Neural crest cell (in vitro differentiated cells): ENCODE measurements around the gene ATP2A2. TPM values are rescaled to one million over a fixed set of nuclear protein-coding genes. Genes with fewer than 3 reads are reported as not detected.
"Not testable (repeated sequence)": the region's sequence is repeated elsewhere in the genome, so short reads cannot be mapped to it uniquely, and the experiment has no call there.

Experiments used
- DNase-seq: peaks from one replicate; pipeline ENCODE4 v3.0.0; 2021; ENCODE audit warnings: low read depth, mixed read lengths, low spot score
- H3K27ac Mint-ChIP-seq: one replicate; pipeline ENCODE4 v1.8.0; 2021; ENCODE audit warnings: mild to moderate bottlenecking, mixed read lengths; ENCODE audit not compliant: unreplicated experiment
- H3K27me3 Mint-ChIP-seq: 2 replicates; pipeline ENCODE4 v1.8.0; 2021; ENCODE audit warnings: low read depth, mild to moderate bottlenecking, mixed read lengths
- H3K36me3 Mint-ChIP-seq: 2 replicates; pipeline ENCODE4 v1.8.0; 2021; ENCODE audit warnings: low read depth, mild to moderate bottlenecking, mixed read lengths
- H3K4me1 Mint-ChIP-seq: 2 replicates; pipeline ENCODE4 v1.8.0; 2021; ENCODE audit warnings: mixed read lengths
- H3K4me3 Mint-ChIP-seq: one replicate; pipeline ENCODE4 v1.8.0; 2021; ENCODE audit warnings: mild to moderate bottlenecking, mixed read lengths
- H3K9me3 Mint-ChIP-seq: 2 replicates; pipeline ENCODE4 v1.8.0; 2021; ENCODE audit warnings: mixed read lengths
- total RNA-seq: library from RNA; stranded (reverse); gene quantifications from 2 replicates; pipeline ENCODE4 v1.2.1, GENCODE V29; 2021
- TF ChIP-seq, protein P1 (sequence below): fragments of 200-600 bp; sonication (generic); conservative IDR thresholded peaks from 2 replicates; pipeline ENCODE4 v1.5.0; 2021; ENCODE audit warnings: antibody characterized with exemption, mild to moderate bottlenecking

The ATP2A2 gene
- total RNA-seq, 1 donor from 2014 or later, result 242 TPM

DNA sequence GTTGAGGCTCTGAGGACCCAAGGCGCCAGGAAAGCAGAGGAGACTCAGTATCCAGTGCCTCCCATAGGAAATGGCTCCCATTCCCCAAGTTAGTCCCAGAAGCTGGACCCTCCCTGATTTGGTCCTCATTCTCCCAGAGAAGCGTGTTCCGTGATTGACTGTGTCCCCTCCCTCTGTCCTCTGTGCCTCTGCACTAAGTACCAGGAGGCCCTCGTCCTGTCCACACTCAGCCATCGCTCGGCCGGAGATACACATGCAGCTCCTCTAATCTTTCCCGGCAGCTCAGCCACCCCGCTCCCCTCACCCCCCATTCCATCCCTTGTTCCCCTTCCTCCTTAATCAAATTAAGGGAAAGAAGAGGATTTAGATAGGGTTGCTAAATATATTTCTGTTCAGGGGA is 28.3 kb upstream of the ATP2A2 start:
- no peak overlapping the region for H3K27ac Mint-ChIP-seq
- TF ChIP-seq, protein P1, sequence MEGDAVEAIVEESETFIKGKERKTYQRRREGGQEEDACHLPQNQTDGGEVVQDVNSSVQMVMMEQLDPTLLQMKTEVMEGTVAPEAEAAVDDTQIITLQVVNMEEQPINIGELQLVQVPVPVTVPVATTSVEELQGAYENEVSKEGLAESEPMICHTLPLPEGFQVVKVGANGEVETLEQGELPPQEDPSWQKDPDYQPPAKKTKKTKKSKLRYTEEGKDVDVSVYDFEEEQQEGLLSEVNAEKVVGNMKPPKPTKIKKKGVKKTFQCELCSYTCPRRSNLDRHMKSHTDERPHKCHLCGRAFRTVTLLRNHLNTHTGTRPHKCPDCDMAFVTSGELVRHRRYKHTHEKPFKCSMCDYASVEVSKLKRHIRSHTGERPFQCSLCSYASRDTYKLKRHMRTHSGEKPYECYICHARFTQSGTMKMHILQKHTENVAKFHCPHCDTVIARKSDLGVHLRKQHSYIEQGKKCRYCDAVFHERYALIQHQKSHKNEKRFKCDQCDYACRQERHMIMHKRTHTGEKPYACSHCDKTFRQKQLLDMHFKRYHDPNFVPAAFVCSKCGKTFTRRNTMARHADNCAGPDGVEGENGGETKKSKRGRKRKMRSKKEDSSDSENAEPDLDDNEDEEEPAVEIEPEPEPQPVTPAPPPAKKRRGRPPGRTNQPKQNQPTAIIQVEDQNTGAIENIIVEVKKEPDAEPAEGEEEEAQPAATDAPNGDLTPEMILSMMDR, result no peak
- no peaks in the 10 kb centered on the region for H3K9me3 Mint-ChIP-seq
- no peak for DNase-seq
- peaks cover 8% of the 10 kb centered on the region for H3K4me1 Mint-ChIP-seq
- no peaks in the 10 kb centered on the region for H3K36me3 Mint-ChIP-seq
- no peak overlapping the region for H3K4me3 Mint-ChIP-seq
- no peaks in the 10 kb centered on the region for H3K27me3 Mint-ChIP-seq

DNA sequence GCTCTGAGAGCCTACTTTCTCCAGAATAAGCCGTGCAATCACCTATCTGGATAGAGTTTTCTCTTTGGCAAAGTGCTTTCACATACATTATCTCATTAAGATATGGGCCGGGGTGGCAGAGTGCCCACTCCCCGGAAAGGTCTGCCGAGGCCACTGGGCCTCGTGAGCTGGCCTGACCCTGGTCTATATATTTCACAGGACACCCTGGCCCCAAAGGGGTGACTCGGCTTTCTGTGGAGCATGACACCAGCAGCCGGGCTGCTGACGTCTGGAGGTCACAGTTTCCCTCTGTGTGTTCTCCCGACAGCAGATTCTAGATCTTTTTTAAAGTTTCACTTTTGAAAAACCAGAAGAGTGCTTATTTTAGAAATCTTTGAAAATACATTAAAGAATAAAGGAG is 27.9 kb upstream of the ATP2A2 start:
- Mint-ChIP-seq H3K4me3 (no peak overlapping the region), H3K27ac (peak overlapping the region; percentile 81), H3K36me3 (no peaks in the 10 kb centered on the region), H3K27me3 (no peaks in the 10 kb centered on the region), H3K4me1 (peaks cover 8% of the 10 kb centered on the region), H3K9me3 (no peaks in the 10 kb centered on the region)
- TF ChIP-seq, protein P1, result no peak
- no peak for DNase-seq

- TF ChIP-seq, protein P1, result no peak
- no peak overlapping the region for H3K27ac Mint-ChIP-seq
- no peak for DNase-seq
These were observed 26.0 kb upstream of the ATP2A2 start for GRCh38 chr12:110254971-110255540.

GRCh38 chr12:110255890-110256456 is 25.1 kb upstream of the ATP2A2 start:
- not testable (repeated sequence) for DNase-seq, H3K27ac Mint-ChIP-seq, H3K4me3 Mint-ChIP-seq, H3K36me3 Mint-ChIP-seq, H3K9me3 Mint-ChIP-seq, H3K27me3 Mint-ChIP-seq, H3K4me1 Mint-ChIP-seq

More at GRCh38 chr12:110254971-110255540, 26.0 kb upstream of the ATP2A2 start:
- Mint-ChIP-seq H3K4me1 (peaks cover 8% of the 10 kb centered on the region), H3K4me3 (no peak overlapping the region), H3K27me3 (no peaks in the 10 kb centered on the region), H3K36me3 (no peaks in the 10 kb centered on the region), H3K9me3 (no peaks in the 10 kb centered on the region)

DNA sequence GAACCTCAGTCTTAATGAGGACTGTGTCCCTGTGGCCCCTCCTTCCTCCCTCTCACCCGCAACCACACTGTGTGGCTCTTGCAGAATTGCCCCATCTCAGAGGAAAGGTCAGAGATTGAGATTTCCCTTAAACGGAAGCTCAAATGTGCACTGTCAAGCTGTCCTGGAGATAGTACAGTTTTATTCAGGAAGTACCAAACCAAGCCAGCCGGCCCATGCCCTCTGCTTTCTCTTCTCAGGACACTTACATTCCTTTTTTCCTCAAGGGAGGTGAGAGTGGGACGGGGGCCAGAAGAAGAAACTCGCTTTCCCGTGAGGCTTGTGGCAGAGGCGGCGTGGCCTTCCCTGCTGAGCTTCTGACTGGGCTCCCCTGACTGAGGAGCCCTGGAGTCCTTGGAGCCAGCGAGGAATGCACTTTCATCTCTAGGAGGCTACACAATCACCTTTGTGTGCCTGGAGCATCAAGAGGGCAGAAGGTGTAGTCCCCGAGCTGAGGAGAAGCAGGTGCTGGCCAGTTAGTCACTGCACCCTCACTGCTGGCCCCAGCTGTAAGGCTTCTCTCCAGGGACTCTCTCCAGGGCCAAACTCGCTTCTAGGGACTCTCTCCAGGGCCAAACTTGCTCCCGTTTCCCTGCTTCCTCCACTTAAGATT is 24.1 kb upstream of the ATP2A2 start:
- H3K27ac Mint-ChIP-seq, result peak overlapping the region; percentile 80
- TF ChIP-seq, protein P1, result no peak
- no peak for DNase-seq
- no peak overlapping the region for H3K4me3 Mint-ChIP-seq
- H3K36me3 Mint-ChIP-seq, result no peaks in the 10 kb centered on the region
- H3K4me1 Mint-ChIP-seq, result peaks cover 8% of the 10 kb centered on the region
- H3K27me3 Mint-ChIP-seq, result no peaks in the 10 kb centered on the region
- H3K9me3 Mint-ChIP-seq, result no peaks in the 10 kb centered on the region

- H3K4me3 Mint-ChIP-seq, result no peak overlapping the region
- TF ChIP-seq, protein P1, result no peak
- H3K36me3 Mint-ChIP-seq, result no peaks in the 10 kb centered on the region
- H3K4me1 Mint-ChIP-seq, result no peaks in the 10 kb centered on the region
- no peaks in the 10 kb centered on the region for H3K27me3 Mint-ChIP-seq
- no peak for DNase-seq
- H3K9me3 Mint-ChIP-seq, result no peaks in the 10 kb centered on the region
- H3K27ac Mint-ChIP-seq, result no peak overlapping the region
These were observed 22.6 kb upstream of the ATP2A2 start for GRCh38 chr12:110258466-110258865.
